ENCODE results near the gene NTRK2.

The NTRK2 gene

DNA sequence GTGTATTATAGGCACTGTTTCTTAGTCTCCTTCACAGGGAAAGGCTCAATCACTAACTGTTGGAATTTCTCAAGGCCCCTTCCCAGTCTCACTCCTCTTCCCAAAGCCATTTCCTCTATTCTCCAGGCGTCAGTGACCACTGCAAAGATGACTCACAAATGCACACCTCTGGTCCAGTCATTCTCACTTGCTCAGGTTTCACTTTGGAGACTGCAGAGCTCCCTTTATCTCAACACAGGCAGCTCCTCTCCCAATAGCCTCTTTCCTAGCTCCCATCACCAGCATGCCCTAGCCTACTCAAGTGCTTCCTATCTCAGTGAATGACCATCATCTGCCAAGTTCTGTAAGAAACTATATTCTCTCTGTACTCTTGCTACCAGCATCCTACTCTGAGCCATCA lies 323.6 kb downstream of the NTRK2 start:
- no peak for DNase-seq

GRCh38 chr9:84996029-84996428 lies 326.5 kb downstream of the NTRK2 start:
- no peak for DNase-seq

GRCh38 chr9:84996716-84997115 lies 327.2 kb downstream of the NTRK2 start:
- DNase-seq = no peak

DNA sequence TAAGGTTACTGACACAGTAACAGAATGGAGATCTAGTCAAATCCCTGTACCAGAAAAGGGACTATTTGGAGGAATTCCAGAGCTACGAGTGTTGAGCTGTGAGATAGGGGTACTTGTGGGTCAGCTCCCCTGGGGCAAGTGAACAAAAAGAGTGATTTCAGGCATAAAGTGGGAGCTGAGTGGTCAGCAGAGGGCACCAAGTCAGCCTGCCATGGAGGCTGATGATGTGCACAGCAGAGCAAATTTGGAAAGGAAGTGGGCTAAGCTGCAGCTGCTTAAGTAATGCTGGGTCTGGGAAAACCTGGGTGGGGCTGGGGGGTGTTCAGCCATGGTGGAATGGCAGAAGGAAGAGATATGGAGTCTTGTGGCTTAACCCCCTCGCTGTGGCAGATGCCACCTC lies 327.9 kb downstream of the NTRK2 start:
- no peak for DNase-seq

DNA sequence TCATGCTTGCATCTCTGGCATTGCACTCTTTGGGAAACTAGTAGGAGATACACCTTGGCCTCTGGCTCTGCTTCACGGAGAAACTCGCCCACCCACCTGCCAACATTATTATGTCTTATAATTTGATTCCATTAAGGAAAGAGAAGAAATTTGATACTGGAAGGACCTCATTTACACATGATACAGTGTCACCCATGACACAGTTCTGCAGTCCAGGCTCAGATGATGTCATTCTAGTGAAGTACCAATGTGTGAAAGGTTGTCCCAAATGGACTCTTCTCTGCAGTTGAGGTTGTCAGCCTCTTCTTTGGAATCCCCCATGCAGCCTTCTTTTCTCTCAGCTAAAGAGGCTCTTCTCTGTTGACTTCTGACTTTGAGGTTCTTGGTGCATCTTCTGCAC lies 329.1 kb downstream of the NTRK2 start:
- no peak for DNase-seq

DNA sequence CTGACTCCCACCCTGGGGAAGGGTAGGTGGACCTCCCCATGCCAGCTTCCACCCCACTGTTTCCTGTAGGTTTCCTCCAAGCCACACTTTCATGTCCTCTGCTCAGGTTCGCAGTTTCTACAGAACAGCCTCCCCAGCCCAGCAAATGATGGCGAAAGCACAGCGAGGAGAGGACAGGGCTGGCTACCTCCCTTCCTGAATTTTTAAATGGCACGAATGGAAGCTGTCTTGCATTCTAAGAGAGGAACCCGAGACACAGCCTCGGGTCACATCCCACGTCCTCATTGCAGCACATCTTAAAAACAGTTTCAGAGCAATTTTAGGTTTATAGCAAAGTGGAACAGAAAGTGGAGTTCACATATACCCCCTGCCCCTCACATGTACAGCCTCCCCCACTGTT lies 330.3 kb downstream of the NTRK2 start:
- DNase-seq = no peak

GRCh38 chr9:85001925-85002324 lies 332.4 kb downstream of the NTRK2 start:
- no peak for DNase-seq

- no peak for DNase-seq
These were observed 335.4 kb downstream of the NTRK2 start for GRCh38 chr9:85004818-85005413.

- DNase-seq = no peak
These were observed 338.2 kb downstream of the NTRK2 start for GRCh38 chr9:85007748-85008147.

- DNase-seq = no peak
These were observed 338.7 kb downstream of the NTRK2 start for GRCh38 chr9:85008215-85008614.

- DNase-seq = no peak
These were observed 339.7 kb downstream of the NTRK2 start for GRCh38 chr9:85009251-85009650.

DNA sequence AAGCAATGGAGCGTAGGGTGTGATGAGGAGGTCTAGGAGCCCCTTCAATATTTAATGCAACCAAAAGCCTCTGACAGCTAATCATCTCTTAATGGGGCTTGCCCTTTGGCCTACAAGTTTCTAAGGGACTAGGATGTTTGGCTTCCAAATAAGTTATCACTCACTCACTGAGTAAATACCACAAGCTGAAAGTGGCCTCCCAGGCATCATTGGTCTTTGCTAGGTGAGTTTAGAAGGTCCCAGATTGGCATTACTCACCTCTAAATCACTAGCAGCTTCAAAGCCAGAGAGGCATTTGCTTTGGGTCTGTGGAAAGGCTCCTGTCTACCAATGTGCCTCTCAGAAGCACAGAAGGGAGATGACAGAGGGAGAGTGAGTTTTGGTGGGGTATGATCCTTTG lies 344.2 kb downstream of the NTRK2 start:
- no peak for DNase-seq

DNA sequence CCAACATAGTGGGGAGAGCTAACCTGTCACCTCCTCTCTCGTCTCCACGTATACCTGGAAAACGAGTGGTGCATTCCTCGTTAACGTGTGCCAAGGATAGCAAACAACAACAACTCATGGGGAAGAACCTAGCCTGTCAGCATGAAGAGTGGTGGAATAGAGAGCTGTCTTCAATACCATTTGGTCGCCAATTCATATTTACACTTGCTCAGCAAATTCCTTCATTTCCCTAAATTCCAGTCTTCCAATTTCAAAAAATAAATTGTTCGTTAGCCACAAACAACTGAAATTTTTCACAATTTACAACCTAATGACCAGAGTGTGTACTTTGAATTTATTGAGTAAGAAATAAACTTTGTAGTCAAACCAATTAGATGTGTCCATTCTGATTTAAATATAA lies 344.8 kb downstream of the NTRK2 start:
- DNase-seq = no peak

GRCh38 chr9:85016384-85017006 lies 347.0 kb downstream of the NTRK2 start:
- no peak for DNase-seq

- no peak for DNase-seq
These were observed 351.3 kb downstream of the NTRK2 start for GRCh38 chr9:85020791-85021190.

DNA sequence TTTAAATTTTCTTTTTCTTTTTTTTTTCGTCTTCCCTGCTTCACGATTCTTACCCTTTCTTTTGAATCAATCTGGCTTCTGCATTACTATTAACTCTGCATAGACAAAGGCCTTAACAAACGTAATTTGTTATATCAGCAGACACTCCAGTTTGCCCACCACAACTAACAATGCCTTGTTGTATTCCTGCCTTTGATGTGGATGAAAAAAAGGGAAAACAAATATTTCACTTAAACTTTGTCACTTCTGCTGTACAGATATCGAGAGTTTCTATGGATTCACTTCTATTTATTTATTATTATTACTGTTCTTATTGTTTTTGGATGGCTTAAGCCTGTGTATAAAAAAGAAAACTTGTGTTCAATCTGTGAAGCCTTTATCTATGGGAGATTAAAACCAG lies 352.2 kb downstream of the NTRK2 start:
- no peak for DNase-seq

GRCh38 chr9:85024374-85024773 lies 354.8 kb downstream of the NTRK2 start:
- DNase-seq = no peak

GRCh38 chr9:85025638-85026037 lies 356.1 kb downstream of the NTRK2 start:
- DNase-seq = no peak

DNA sequence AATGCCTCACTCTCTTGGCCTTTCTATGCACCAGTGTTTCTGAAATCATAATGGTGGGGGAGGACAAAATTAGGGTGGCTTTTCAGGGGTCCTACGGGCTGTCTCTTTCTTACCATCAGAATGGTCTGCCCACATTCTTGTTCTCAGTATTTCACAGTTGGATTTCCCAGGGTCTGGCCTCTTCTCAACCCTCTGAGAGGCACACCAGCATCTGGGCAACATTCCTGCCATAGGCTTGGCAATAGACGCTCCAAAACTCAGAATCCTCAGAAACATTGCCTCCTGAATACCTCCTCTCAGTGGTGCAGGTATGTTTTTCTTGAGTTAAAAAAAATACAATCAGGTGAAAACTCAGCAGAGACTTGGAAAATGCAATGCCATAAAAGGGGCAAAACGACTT lies 358.3 kb downstream of the NTRK2 start:
- no peak for DNase-seq

GRCh38 chr9:85030316-85030715 lies 360.8 kb downstream of the NTRK2 start:
- no peak for DNase-seq

DNA sequence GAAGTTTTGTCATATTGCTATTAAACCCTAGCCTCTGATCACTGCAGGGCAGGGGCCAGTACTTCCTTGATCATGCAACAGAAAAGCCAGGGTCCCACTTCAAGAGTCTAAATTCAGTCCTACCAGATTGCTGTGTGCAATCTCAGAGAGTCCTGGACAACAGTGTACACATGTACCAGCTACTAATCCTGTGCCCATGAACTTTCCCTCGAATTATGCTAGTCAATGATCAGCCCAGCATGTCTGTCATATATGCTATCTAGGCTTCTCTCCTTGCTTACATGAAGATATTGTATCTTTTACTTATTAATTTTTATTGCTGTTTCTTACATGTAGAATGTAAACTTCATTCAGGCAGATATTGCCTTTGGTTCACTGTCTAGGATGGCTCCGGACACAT lies 367.0 kb downstream of the NTRK2 start:
- DNase-seq = no peak

DNA sequence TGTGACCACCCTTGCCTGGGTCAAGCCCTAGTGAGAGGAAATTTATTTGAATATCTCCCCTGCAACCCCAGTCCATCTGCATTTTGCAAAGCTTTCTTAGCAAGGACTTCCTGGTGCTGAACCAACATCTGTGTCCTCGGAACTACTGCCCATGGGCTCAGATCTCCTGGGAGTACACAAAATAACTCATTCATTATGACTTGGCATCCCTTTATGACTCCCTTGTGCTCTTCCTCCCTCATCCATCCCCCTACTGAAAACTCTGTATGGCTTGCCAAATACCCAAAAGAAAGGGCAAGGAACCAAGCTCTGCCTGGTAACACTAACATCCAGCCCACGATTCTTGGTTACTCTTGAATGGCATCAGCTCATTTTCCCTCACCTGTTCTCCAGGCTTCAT lies 368.5 kb downstream of the NTRK2 start:
- DNase-seq = no peak

GRCh38 chr9:85038824-85039608 lies 369.5 kb downstream of the NTRK2 start:
- DNase-seq = no peak

- no peak for DNase-seq
These were observed 370.6 kb downstream of the NTRK2 start for GRCh38 chr9:85040146-85040545.

All from cortex of kidney (tissue), 1 donor.